ENCODE measurements around the gene SERTAD4.

- TF ChIP-seq CTCF (IDR thresholded peaks at IDR 0.05) (no peak), EP300 (IDR thresholded peaks at IDR 0.05) (no peak)
Observed at GRCh38 chr1:210231846-210232510, 618 bp upstream of the SERTAD4 start.
